ENCODE data around the gene PFKFB4. TPM values are rescaled to one million over a fixed set of nuclear protein-coding genes. Genes with fewer than 3 reads are reported as not detected.

Gene PFKFB4
- polyA plus RNA-seq, 1 donor: 5.1 TPM

DNA sequence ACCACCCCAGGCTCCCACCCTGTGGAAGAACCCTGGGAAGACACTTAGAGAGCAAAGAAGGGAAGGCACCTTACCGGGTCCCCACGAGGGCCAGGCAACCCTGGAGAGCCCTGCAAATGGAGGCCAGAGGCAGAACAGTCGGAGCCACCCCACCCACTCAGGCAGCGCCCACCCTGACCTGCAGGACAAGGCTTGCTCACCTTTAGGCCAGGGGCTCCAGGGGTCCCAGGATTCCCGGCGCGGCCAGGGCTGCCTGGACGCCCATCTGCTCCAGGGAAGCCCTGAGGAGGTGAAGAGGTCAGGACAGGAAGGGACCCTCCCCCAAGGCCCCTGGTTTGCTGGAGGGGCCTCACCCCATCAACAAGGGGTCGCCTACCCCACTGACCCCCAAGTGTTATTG lies 28.2 kb upstream of the PFKFB4 start:
- no peak for DNase-seq (ENCODE audit: low read depth)

DNA sequence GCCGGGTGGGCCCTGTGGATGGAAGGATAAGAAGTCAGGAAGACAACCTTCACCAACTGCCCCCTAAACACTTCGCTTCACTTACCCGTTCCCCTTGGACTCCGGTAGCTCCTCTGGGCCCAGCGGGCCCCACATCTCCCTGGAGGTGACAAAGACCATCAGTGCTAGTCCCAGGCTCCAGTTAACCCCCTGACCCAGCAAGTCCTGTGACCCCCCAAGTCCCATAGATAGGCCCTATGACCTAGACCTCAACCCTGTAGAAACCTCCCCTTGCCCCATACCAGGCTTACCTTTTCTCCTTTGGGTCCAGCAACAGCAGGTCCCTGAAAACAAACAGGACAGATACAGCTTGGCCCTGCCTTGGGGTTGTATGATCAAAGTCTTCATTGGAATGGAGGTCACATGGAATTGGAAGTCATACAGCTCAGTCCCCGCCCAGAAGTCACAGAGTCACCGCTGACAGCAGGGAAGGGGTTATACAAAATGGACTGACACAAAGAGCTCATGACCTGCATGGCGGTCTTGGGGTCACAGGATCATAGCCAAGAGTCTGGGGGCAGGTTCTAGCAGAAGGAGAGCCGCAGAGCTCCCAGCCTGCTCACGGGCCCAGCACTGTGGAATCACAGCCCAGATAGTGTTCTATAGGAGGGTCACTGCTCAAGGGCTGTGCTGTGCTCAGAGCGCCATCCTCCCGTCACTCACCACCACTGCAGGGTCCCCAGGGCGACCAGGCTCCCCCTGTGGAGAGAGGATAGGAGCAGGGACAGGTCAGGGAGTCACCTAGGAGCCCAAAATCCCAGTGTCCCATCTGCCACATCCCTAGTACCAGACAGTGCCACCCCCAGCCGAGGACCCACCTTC lies 25.2 kb upstream of the PFKFB4 start:
- no peak for DNase-seq (ENCODE audit: low read depth)

DNA sequence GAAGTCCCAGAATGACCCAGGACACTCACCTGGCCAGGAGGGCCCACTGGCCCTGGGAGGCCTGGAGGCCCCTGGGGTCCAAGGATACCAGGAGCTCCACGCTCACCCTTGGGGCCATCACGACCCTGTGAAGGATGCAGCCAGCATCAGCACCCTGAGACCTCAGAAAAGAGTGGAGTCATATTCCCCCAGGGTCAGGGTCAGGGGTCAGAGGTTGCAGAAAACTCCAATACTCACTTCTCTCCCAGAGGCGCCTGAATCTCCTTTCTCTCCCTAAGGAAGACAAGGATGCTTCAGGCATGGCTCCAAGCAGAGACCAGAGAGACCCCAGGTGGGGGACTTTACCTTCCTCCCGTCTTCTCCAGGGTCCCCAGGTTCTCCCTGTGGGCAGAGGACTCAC lies 20.0 kb upstream of the PFKFB4 start:
- DNase-seq (ENCODE audit: low read depth): no peak

DNA sequence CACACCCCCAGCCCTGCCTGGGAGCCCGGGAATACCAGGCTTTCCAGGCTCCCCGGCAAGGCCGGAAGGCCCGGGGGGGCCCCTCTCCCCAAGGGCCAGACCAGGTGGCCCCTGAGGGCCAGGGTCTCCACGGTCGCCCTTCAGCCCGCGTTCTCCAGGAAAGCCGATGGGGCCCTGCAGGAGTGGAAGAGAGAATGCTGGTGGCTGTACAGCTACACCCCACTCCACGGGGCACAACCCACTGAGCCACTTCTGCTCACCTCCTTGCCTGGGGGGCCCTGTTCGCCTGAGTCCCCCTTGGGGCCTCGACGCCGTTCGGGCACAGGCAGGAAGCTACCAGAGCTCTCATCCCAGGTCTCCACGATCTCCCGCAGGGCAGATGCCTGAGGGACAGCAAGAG lies 18.8 kb upstream of the PFKFB4 start:
- no peak for DNase-seq (ENCODE audit: low read depth)

DNA sequence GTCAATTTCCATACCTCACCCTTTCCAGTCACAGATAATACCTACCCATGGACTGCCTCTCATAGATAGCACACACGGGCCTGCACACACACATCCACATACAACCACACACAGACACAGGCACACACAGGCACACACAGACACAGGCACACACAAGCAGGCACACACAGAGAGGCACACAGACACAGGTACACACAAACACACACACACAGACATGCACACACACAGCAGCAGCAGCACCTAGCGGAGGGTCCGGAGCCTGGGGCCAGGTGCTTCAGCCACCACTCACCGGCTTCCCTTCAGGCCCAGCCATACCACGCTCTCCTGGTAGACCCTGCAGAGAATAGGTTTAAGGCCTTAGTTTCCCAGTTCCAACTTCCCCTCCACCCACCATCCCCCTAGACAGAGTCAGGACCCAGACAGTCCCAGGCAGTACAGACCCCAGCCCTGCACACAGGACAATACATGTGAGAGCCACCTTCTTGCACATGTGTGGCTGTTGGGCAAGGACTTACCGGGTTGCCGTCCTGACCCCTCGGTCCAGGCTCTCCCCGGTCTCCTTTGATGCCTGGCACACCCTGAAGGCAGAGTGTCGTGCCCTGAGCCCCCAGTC lies 17.5 kb upstream of the PFKFB4 start:
- no peak for DNase-seq (ENCODE audit: low read depth)

DNA sequence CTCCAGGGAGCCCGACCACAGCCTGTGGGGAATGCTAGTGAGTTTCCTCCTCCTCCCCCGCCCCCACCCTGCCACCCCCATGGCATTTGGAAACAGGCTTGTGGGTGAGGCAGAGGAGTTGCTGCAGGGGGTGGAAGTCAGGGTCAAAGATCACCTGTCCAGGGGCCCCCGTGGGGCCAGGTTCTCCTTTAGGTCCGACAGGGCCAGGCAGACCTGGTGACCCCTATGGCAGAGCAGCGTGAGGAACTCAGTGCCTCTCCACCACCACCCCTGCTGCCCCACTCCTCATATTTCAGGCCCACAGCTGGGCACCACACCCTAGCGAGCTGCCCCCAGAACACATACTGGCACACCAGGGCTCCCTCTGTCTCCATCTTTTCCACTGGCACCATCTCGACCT lies 15.9 kb upstream of the PFKFB4 start:
- DNase-seq (ENCODE audit: low read depth): no peak

- DNase-seq (ENCODE audit: low read depth): no peak
These were observed 15.3 kb upstream of the PFKFB4 start for GRCh38 chr3:48571938-48572337.

GRCh38 chr3:48569808-48570450 lies 13.3 kb upstream of the PFKFB4 start:
- DNase-seq (ENCODE audit: low read depth): no peak

DNA sequence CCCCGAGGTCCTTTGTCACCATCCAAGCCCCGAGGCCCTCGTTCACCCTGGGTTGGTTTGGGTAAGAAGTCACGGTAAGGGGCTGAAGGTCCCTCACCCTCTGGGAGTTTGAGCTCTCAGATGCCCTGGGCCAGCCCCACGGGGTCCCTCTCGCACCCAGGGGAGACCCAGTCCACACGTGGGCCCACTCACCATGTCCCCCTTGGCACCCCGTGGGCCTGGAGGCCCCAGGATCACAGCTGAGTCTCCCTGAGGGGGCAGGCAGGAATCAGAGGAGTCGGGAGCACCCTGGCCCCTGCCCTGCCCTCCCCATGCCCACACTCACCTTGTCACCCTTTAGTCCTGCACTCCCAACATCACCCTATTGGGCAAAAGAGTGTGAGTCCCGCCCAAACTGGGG lies 12.8 kb upstream of the PFKFB4 start:
- DNase-seq (ENCODE audit: low read depth): no peak

DNA sequence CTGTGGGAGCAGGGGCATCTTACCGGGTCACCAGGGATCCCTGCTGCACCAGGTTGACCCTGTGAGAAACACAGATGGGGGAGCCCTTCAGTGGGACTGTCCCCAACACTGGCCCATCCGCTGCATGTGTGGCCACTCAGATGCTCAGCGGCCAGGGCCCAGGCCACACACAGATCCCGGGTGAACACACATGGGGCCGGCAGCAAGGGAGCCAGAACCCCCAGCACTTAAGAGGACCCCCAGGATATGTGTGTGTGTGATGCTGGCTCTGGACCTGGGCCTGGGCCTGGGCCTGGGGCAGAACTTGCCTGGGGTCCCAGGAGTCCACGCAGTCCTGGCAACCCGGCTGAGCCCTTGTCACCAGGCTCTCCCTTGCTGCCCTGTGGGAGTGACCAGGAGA lies 11.9 kb upstream of the PFKFB4 start:
- no peak for DNase-seq (ENCODE audit: low read depth)

DNA sequence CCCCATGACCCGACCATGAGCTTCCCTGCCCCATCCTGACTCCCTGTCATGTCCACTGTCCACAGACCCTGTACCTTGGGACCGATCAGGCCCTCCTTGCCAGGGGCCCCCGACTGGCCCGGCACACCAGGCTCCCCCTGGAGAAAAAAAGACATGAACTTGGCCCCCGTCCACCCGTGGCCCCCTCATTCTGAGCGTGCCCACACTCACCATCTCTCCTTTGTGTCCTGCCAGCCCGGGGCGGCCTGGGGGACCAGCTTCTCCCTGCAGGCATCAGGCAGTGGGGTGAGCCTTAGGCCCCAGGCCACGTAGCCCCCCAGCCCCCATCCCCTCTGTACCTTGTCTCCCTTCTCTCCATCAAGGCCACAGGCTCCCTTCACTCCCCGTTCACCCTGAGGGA lies 10.9 kb upstream of the PFKFB4 start:
- DNase-seq (ENCODE audit: low read depth): no peak

- DNase-seq (ENCODE audit: low read depth): no peak
These were observed 10.5 kb upstream of the PFKFB4 start for GRCh38 chr3:48567090-48567489.

DNA sequence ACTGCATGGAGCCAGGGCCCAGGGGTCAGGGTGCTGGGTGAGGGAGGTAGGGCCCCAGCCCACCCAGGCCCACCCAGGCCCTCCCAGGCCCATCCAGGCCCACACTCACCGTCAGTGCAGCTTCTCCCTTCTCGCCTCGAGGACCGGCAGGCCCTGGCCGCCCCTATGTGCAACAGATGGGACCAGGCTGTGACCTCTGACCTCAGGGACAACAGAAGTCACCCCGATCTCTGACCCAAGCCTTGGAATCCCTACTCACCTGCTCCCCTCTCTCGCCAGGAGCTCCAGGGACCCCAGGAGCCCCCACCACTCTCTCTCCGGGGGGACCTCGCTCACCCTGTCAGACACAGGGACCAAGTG lies 9.8 kb upstream of the PFKFB4 start:
- no peak for DNase-seq (ENCODE audit: low read depth)

- no peak for DNase-seq (ENCODE audit: low read depth)
These were observed 9.2 kb upstream of the PFKFB4 start for GRCh38 chr3:48565591-48566400.

- no peak for DNase-seq (ENCODE audit: low read depth)
These were observed 8.6 kb upstream of the PFKFB4 start for GRCh38 chr3:48565186-48565585.

- DNase-seq (ENCODE audit: low read depth): no peak
These were observed 8.1 kb upstream of the PFKFB4 start for GRCh38 chr3:48564667-48565066.

DNA sequence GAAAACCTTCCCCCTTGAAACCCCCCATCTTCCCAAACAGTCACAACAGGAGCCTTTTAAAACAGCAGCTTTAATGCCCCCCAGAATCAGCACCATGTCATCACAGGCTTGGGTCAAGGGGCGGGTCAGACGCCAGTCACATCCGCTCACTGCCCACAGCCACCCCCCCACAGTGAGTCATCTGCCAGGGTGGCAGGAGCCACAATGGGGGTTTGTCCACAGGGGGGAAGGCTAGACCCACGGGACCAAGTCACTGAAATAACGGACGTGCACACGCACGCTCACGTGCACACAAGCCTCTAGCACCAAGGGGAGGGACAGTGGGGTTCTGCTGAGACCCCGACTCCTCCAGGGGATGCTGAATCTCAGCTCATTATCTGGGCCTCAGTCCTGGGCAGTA lies 7.4 kb upstream of the PFKFB4 start:
- no peak for DNase-seq (ENCODE audit: low read depth)

- no peak for DNase-seq (ENCODE audit: low read depth)
These were observed 6.8 kb upstream of the PFKFB4 start, which contains the start of gene UCN2 for GRCh38 chr3:48563382-48563918. Gene UCN2, minus strand, starts transcription at chr3:48563781. Its CDS starts 657 bp downstream, at chr3:48563124.

- DNase-seq (ENCODE audit: low read depth): no peak
These were observed 5.9 kb upstream of the PFKFB4 start for GRCh38 chr3:48562367-48563095.

DNA sequence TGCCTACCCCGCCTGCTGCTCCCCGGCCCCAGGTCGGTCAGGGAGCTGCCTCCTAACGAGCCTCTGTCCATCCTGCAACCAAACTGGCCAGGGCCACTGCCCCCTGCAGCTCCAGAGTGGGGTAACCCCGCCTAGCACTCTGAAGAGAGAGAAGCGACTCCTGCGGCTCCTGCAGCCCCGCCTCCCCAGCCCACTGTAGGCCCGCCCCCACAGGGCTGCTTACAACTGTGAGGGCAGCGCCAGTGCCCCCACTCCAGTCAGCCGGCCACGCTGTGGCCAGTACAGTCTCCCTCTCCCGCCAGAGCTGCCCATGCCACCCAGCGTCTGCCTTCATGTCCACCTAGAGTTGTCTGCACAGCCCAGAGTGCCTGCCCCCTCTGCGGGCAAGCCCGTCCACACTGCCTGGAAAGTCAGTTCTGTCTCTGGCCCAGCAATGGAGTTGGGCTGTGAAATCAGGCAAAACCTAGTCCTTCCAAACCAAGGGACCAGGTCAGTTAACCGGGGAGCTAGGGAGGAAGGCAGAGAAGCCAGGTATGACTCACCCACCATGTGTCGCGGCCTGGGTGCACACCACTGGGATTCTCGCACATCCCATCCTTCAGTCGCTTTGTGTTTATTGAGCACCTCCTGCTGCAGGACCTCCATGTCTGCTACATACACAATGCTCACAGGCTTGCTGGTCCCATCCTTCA lies 4.6 kb upstream of the PFKFB4 start:
- DNase-seq (ENCODE audit: low read depth): no peak

DNA sequence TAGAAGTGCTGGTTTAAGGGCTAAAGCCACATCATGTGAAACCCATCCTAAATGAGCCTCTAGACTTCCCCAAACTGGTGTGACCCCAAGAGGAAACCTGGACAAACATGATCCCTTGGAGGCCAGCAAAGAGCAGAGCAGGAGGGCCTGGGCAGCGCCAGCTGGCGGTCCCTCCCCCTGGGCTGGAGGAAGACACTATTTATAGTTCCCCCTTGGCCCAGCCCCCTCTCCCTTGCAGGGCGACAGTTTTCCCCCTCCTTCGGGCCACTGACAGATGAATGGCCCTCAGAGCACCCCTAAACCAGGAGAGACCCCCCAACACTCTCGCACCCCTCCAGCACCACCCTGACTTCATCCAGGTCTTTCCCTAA lies 4.0 kb upstream of the PFKFB4 start:
- no peak for DNase-seq (ENCODE audit: low read depth)
